ENCODE measurements around the gene C4B. TPM values are rescaled to one million over a fixed set of nuclear protein-coding genes. Genes with fewer than 3 reads are reported as not detected.
A peak's percentile ranks its signal among the peaks of the same experiment; 100 is the strongest.
"Not testable (repeated sequence)": the region's sequence is repeated elsewhere in the genome, so short reads cannot be mapped to it uniquely, and the experiment has no call there.

C4B gene
- total RNA-seq, 3 donors from 2014 or later, result 4.9 to 5.3 (median 5.2) TPM

- H3K36me3 Mint-ChIP-seq (ENCODE audit: insufficient read depth), result no peaks in the 10 kb centered on the region
- DNase-seq (peak; percentile 65), ATAC-seq (peak; percentile 77 to 85)
- no peaks in the 10 kb centered on the region for H3K27me3 Mint-ChIP-seq (ENCODE audit: low read depth)
- no peaks in the 10 kb centered on the region for H3K4me1 Mint-ChIP-seq (ENCODE audit: low read depth)
- H3K9me3 Mint-ChIP-seq, result no peaks in the 10 kb centered on the region
- no peak overlapping the region for H3K4me3 Mint-ChIP-seq
Measured at GRCh38 chr6:32047855-32048766, 33.5 kb downstream of the C4B start.

GRCh38 chr6:32049149-32049548 is 34.6 kb downstream of the C4B start:
- not testable (repeated sequence) for H3K9me3 Mint-ChIP-seq; H3K36me3 Mint-ChIP-seq (ENCODE audit: insufficient read depth); DNase-seq; H3K27me3 Mint-ChIP-seq (ENCODE audit: low read depth); ATAC-seq; H3K4me1 Mint-ChIP-seq (ENCODE audit: low read depth); H3K4me3 Mint-ChIP-seq

- H3K36me3 Mint-ChIP-seq (ENCODE audit: insufficient read depth); H3K4me3 Mint-ChIP-seq; H3K4me1 Mint-ChIP-seq (ENCODE audit: low read depth); ATAC-seq; H3K9me3 Mint-ChIP-seq; DNase-seq; H3K27me3 Mint-ChIP-seq (ENCODE audit: low read depth): not testable (repeated sequence)
Measured at GRCh38 chr6:32049736-32050135, 35.1 kb downstream of the C4B start.

GRCh38 chr6:32050562-32050961 is 36.0 kb downstream of the C4B start:
- Mint-ChIP-seq H3K36me3 (ENCODE audit: insufficient read depth) (no peaks in the 10 kb centered on the region), H3K4me3 (no peak overlapping the region), H3K4me1 (ENCODE audit: low read depth) (no peaks in the 10 kb centered on the region), H3K9me3 (no peaks in the 10 kb centered on the region), H3K27me3 (ENCODE audit: low read depth) (no peaks in the 10 kb centered on the region)
- DNase-seq (no peak), ATAC-seq (no peak)

GRCh38 chr6:32052626-32053025 is 38.0 kb downstream of the C4B start:
- H3K36me3 Mint-ChIP-seq (ENCODE audit: insufficient read depth); DNase-seq; H3K4me1 Mint-ChIP-seq (ENCODE audit: low read depth); ATAC-seq; H3K9me3 Mint-ChIP-seq; H3K4me3 Mint-ChIP-seq; H3K27me3 Mint-ChIP-seq (ENCODE audit: low read depth): not testable (repeated sequence)

- H3K36me3 Mint-ChIP-seq (ENCODE audit: insufficient read depth); H3K4me1 Mint-ChIP-seq (ENCODE audit: low read depth); ATAC-seq; H3K9me3 Mint-ChIP-seq; DNase-seq; H3K4me3 Mint-ChIP-seq; H3K27me3 Mint-ChIP-seq (ENCODE audit: low read depth): not testable (repeated sequence)
Measured at GRCh38 chr6:32053314-32053713, 38.7 kb downstream of the C4B start.

- H3K27me3 Mint-ChIP-seq (ENCODE audit: low read depth); H3K4me1 Mint-ChIP-seq (ENCODE audit: low read depth); H3K36me3 Mint-ChIP-seq (ENCODE audit: insufficient read depth); DNase-seq; H3K4me3 Mint-ChIP-seq; ATAC-seq; H3K9me3 Mint-ChIP-seq: not testable (repeated sequence)
Measured at GRCh38 chr6:32055756-32056155, 41.2 kb downstream of the C4B start.

GRCh38 chr6:32056254-32056653 is 41.7 kb downstream of the C4B start:
- DNase-seq (no peak), ATAC-seq (no peak)
- Mint-ChIP-seq H3K9me3 (no peaks in the 10 kb centered on the region), H3K27me3 (ENCODE audit: low read depth) (no peaks in the 10 kb centered on the region), H3K36me3 (ENCODE audit: insufficient read depth) (no peaks in the 10 kb centered on the region), H3K4me3 (no peak overlapping the region), H3K4me1 (ENCODE audit: low read depth) (no peaks in the 10 kb centered on the region)

GRCh38 chr6:32057966-32058365 is 43.4 kb downstream of the C4B start:
- no peaks in the 10 kb centered on the region for H3K36me3 Mint-ChIP-seq (ENCODE audit: insufficient read depth)

GRCh38 chr6:32058511-32058963 is 43.9 kb downstream of the C4B start:
- ATAC-seq (no peak), DNase-seq (no peak)
- H3K4me3 Mint-ChIP-seq, result no peak overlapping the region
- H3K9me3 Mint-ChIP-seq, result no peaks in the 10 kb centered on the region
- no peaks in the 10 kb centered on the region for H3K27me3 Mint-ChIP-seq (ENCODE audit: low read depth)
- no peaks in the 10 kb centered on the region for H3K36me3 Mint-ChIP-seq (ENCODE audit: insufficient read depth)
- H3K4me1 Mint-ChIP-seq (ENCODE audit: low read depth), result no peaks in the 10 kb centered on the region

More at GRCh38 chr6:32057966-32058365, 43.4 kb downstream of the C4B start:
- no peak for DNase-seq
- Mint-ChIP-seq H3K9me3 (no peaks in the 10 kb centered on the region), H3K4me1 (ENCODE audit: low read depth) (no peaks in the 10 kb centered on the region), H3K4me3 (no peak overlapping the region), H3K27me3 (ENCODE audit: low read depth) (no peaks in the 10 kb centered on the region)
- no peak for ATAC-seq

- ATAC-seq (no peak), DNase-seq (no peak)
- H3K4me3 Mint-ChIP-seq, result no peak overlapping the region
- no peaks in the 10 kb centered on the region for H3K4me1 Mint-ChIP-seq (ENCODE audit: low read depth)
- H3K27me3 Mint-ChIP-seq (ENCODE audit: low read depth), result no peaks in the 10 kb centered on the region
- no peaks in the 10 kb centered on the region for H3K36me3 Mint-ChIP-seq (ENCODE audit: insufficient read depth)
- H3K9me3 Mint-ChIP-seq, result no peaks in the 10 kb centered on the region
Measured at GRCh38 chr6:32060966-32061655, 46.5 kb downstream of the C4B start.

- H3K27me3 Mint-ChIP-seq (ENCODE audit: low read depth), result no peaks in the 10 kb centered on the region
- no peak overlapping the region for H3K4me3 Mint-ChIP-seq
- no peak for DNase-seq
- no peaks in the 10 kb centered on the region for H3K36me3 Mint-ChIP-seq (ENCODE audit: insufficient read depth)
- H3K9me3 Mint-ChIP-seq, result no peaks in the 10 kb centered on the region
- H3K4me1 Mint-ChIP-seq (ENCODE audit: low read depth), result no peaks in the 10 kb centered on the region
- ATAC-seq, result no peak
Measured at GRCh38 chr6:32064706-32065105, 50.1 kb downstream of the C4B start.

GRCh38 chr6:32067521-32067920 is 52.9 kb downstream of the C4B start:
- H3K9me3 Mint-ChIP-seq; H3K36me3 Mint-ChIP-seq (ENCODE audit: insufficient read depth); DNase-seq; ATAC-seq; H3K27me3 Mint-ChIP-seq (ENCODE audit: low read depth); H3K4me1 Mint-ChIP-seq (ENCODE audit: low read depth); H3K4me3 Mint-ChIP-seq: not testable (repeated sequence)

- H3K27me3 Mint-ChIP-seq (ENCODE audit: low read depth); DNase-seq; H3K9me3 Mint-ChIP-seq; H3K36me3 Mint-ChIP-seq (ENCODE audit: insufficient read depth); ATAC-seq; H3K4me3 Mint-ChIP-seq; H3K4me1 Mint-ChIP-seq (ENCODE audit: low read depth): not testable (repeated sequence)
Measured at GRCh38 chr6:32068315-32068714, 53.7 kb downstream of the C4B start.

- H3K36me3 Mint-ChIP-seq (ENCODE audit: insufficient read depth), result no peaks in the 10 kb centered on the region
Measured at GRCh38 chr6:32068867-32069266, 54.3 kb downstream of the C4B start.

More at GRCh38 chr6:32068867-32069266, 54.3 kb downstream of the C4B start:
- H3K4me1 Mint-ChIP-seq (ENCODE audit: low read depth), result no peaks in the 10 kb centered on the region
- H3K4me3 Mint-ChIP-seq, result no peak overlapping the region
- DNase-seq, result no peak
- no peak for ATAC-seq
- peaks cover 3% of the 10 kb centered on the region for H3K27me3 Mint-ChIP-seq (ENCODE audit: low read depth)
- no peaks in the 10 kb centered on the region for H3K9me3 Mint-ChIP-seq

All from activated T-cell treated with anti-CD3 and anti-CD28 coated beads, Interleukin-2, amount 50 U/mL, for 4 hours (primary cell).